Effector CD4-positive, alpha-beta T cell (primary cell): Measurements from ENCODE around the gene TBX6.

Experiments
- DNase-seq: peaks from one replicate; pipeline ENCODE4 v3.0.0-alpha.2; 2020

The TBX6 gene

GRCh38 chr16:30085820-30086219 is 5.9 kb downstream of the TBX6 start:
- no peak for DNase-seq

GRCh38 chr16:30085247-30085646 is 6.5 kb downstream of the TBX6 start:
- no peak for DNase-seq

- no peak for DNase-seq
Measured at GRCh38 chr16:30084816-30085159, 6.9 kb downstream of the TBX6 start.

- DNase-seq = no peak
Measured at GRCh38 chr16:30084096-30084815, 7.5 kb downstream of the TBX6 start.

GRCh38 chr16:30083216-30084055 is 8.3 kb downstream of the TBX6 start:
- no peak for DNase-seq

GRCh38 chr16:30082545-30083090 is 9.1 kb downstream of the TBX6 start:
- DNase-seq = no peak

- no peak for DNase-seq
Measured at GRCh38 chr16:30079480-30079879, 12.2 kb downstream of the TBX6 start.

GRCh38 chr16:30078744-30079143 is 13.0 kb downstream of the TBX6 start:
- DNase-seq = no peak

GRCh38 chr16:30077656-30078055 is 14.1 kb downstream of the TBX6 start:
- DNase-seq = no peak

- DNase-seq = no peak
Measured at GRCh38 chr16:30076276-30076791, 15.4 kb downstream of the TBX6 start.

- peak; percentile 89 for DNase-seq
Measured at GRCh38 chr16:30075503-30076275, 16.0 kb downstream of the TBX6 start, which contains the start of gene PPP4C. Gene PPP4C (plus strand): TSS chr16:30075994. CDS start chr16:30076378, 384 bp downstream.

- no peak for DNase-seq
Measured at GRCh38 chr16:30070490-30070889, 21.2 kb downstream of the TBX6 start.

- DNase-seq = no peak
Measured at GRCh38 chr16:30069611-30070462, 21.9 kb downstream of the TBX6 start.

GRCh38 chr16:30068750-30069610 is 22.7 kb downstream of the TBX6 start:
- DNase-seq = peak; percentile 57

- DNase-seq = no peak
Measured at GRCh38 chr16:30068333-30068732, 23.4 kb downstream of the TBX6 start.

GRCh38 chr16:30067584-30067916 is 24.2 kb downstream of the TBX6 start:
- DNase-seq = no peak

GRCh38 chr16:30066761-30067583 is 24.8 kb downstream of the TBX6 start:
- no peak for DNase-seq

- DNase-seq = peak; percentile 23
Measured at GRCh38 chr16:30065943-30066760, 25.6 kb downstream of the TBX6 start.
